Activated CD4-positive, alpha-beta T cell treated with anti-CD3 and anti-CD28 coated beads, Interleukin-2, amount 50 U/mL, for 48 hours (primary cell): ENCODE data around the gene ADARB1.

Source experiments
- DNase-seq, 2 experiments: peaks; one replicate each; pipeline ENCODE4 v3.0.0-alpha.2; 2020

The ADARB1 gene

DNA sequence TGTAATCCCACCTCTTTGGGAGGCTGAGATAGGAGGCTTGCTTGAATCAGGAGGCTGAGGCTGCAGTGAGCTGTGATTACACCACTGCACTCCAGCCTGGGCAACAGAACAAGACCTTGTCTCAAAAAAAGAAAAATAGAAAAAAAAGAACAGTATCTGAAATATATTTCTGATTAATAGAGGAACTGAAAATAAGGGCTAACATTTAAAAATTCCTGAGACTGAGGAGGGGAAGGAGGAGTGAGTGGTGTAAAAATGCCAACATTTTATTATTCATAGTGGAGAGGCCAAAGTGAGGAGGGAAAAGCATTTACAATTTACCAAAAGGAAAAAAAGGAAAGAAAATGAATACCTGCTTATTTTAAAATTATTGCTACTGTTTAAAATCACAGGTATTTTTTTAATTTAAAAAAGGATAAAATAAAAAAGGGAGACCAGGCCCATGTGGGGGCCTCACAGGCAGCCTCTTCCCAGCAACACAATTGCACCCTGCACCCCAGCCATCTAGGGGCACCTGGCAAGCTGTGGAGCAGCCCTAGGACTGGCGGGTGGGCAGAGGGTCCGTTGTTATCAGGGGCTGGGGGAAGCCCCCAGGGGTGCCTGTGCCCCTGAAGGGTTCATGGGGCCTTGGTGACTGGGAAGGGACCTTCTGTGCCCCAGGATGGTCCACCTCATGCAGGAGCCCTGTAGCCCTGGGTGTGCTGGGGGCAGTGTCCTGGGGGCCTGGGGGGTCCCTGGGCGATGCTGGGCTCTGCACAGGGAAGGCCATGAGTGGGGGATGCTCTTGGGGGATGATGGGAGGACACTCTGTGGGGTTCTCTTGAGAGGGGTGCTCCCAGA, 34.8 kb upstream of the ADARB1 start:
- DNase-seq = no peak

DNA sequence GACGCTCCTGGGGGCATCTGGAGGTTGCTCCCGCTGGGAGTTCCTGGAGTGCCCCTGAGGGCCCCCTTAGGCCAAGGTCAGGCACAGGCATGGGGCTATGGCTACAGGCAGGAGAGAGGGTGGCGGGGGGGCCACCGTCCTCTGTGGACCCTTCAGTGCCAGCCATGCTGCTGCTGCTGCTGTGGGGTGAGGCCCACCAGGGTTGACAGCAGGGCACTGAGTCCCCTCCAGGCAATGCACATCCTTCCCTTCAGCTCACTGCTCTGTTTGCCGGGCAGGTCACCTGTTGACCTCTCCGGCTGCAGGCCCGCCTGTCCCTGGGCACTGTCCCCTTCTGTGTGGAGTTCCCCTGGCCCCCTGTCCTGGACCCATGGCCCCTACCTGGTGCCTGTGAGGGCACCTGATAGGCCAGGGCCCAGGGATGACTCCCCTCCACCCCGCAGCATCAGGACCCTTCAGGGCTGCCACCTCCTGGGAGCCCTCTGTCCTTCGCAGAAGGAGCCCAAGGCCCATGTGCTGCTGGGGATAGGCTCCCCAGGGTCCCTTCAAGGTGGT, 34.1 kb upstream of the ADARB1 start:
- DNase-seq = no peak

DNA sequence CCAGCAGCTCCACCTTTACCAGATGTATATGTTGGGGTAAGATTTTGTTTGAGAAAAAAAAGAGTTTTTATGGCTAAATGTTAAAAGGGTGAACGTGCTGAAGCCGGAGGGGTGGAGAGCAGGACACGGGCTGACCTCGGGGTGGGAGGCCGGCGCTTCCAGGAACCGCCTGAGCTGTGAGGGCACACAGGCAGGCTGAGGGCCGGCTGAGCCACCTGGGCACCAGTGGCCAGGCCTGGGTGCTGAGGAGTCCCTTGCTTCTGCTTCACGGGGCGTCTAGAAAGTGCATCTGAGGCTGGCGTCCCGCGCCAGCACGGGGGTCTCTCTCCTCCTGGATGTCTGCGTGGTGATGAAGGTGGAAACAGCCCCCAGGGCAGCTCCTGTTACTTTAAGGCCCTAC, 33.6 kb upstream of the ADARB1 start:
- DNase-seq = no peak

DNA sequence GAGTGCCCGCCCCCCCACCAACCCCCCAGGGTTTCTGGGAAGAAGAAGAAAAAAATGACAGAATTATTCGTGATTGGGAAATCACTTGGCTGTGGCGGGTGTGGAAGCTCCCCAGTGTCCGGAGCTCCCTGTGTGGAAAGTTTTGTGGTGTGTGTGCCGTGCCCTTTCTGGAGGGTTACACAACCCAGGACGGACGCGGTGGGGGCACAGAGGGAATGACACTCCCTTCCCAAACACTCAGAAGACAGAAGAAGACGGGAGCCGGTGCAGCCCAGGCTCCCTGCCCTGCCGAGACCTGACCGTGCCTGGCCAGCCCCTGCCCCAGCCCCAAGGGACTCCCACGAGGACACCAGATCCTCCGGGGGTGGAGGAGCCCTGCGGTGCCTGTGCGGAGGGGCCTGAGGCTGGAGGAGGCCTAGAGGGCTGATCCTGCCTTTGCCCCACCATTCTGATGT, 33.0 kb upstream of the ADARB1 start:
- DNase-seq = no peak

DNA sequence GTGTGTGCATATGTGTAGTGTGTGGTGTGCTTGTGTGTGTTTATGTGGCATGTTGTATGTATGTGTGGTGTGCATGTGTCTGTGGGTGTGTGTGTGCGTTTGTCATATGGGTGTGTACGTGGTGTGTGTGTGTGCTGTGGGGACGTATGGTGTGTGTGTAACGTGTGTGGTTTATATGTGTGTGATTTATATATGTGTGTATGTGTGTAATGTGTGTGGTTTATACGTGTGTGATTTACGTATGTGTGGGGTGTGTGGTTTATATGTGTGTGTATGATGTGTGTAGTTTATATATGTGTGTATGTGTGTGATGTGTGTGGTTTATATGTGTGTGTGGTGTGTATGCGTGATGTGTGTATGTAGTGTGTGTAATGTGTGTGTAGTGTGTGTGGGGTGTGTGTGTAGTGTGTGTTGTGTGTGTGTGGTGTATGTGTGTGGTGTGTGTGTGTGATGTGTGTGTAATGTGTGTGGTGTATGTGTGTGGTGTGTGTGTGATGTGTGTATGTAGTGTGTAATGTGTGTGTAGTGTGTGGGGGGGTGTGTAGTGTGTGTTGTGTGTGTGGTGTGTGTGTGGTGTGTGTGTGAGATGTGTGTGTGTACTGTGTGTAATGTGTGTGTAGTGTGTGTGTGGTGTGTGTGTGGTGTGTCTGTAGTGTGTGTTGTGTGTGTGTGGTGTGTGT, 32.3 kb upstream of the ADARB1 start:
- DNase-seq = no peak

DNA sequence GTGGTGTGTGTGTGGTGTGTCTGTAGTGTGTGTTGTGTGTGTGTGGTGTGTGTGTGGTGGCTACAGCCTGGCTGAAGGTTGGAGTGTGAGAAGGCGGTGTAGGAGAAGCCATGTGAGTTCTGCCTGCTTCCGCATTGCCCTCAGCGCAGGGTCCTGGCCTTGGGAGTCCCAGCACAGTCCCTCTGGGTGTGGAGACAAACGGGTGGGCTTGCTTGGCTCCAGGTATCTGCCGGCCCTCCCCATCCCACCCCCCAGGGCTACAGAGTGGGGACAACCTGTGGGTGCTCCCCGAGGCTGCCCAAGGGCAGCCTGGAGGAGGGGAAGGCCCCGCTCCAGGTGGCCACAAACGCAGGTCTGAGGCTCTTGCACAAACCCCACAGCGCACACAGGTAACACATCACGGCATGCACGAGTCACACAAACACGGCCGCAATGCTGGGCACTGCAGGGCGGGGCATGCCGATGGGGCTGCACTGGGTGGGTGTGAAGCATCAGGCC, 31.7 kb upstream of the ADARB1 start:
- DNase-seq = no peak

DNA sequence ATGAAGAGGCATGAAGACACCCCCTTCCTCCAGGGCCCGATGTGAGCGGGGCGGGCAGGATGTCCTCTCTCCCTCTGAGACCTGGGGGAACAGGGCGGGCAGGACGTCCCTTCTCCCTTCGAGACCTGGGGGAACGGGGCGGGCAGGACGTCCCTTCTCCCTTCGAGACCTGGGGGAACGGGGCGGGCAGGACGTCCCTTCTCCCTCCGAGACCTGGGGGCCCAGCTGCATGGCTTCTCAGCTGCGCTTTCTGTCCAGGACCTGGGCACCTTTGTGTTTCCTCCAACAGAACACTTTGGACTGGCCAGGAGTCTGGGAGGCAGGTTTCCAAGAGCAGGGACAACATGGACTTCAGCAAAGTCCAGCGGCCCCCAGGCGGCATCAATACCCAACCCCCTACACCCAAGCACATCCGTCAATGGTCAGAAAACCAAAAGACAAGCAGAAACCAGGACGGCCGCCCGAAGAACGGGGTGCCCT, 30.8 kb upstream of the ADARB1 start:
- DNase-seq = no peak

DNA sequence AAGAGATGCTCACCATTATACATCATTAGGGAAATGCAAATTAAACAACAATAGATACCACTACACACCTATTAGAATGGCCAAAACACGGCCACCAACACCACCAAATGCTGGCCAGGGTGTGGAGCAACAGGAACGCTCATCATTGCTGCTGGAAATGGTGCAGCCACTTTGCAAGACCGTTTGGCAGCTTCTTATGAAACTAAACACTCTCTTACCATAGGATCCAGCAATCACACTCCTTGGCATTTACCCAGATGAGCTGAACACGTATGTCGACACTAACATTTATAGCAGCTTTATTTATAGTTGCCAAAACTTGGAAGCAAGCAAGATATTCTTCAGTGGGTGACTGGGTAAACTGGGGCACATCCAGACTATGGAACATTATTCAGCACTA, 28.9 kb upstream of the ADARB1 start:
- no peak for DNase-seq

DNA sequence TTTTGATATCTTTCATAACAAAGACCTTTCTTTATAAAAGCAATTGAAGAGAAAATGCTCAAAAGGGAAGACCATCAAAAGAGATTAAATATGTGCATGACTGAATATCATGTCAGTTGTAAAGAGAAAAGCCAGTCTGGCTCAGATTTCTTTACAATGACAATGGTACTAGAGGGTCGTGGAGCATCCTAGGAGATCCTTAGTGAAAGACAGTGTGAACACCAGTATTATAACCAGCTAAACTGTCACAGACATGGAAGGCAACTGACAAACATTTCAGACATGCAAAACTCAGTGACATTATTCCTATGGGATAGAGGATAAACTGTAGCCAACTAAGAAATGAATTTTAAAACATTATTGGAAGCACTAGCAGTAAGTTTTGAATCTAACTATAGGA, 27.1 kb upstream of the ADARB1 start:
- no peak for DNase-seq

DNA sequence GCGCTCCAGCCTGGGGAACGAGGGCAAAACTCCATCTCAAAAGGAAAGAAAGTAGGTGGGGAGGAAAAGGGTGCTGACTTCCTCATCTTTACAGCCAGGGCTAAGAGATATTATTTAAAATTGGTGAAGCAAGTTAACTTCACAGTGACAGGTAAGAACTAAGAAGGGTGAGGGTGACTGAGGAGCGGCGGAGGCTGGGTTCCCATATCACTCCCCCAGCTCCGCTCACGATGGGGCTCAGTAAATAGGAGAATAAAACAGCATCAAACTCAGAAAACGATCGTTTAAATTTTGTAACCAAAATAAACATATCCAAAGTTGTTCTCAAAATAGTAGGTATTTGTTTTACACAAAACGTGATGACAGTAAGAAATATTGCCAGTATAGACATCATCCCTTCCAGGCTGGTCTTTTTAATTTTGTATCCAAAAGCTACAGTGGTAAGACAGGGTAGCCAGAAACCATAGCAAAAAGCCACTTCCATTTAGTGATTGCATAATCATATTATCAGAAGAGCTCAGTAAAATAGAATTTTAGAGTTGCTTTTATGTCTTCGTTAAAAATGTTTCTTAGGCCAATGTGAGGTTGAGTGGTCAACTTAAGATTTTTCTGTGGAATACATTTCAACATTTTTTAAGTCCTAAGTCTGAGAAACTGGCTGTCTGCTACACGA, 26.2 kb upstream of the ADARB1 start:
- no peak for DNase-seq

DNA sequence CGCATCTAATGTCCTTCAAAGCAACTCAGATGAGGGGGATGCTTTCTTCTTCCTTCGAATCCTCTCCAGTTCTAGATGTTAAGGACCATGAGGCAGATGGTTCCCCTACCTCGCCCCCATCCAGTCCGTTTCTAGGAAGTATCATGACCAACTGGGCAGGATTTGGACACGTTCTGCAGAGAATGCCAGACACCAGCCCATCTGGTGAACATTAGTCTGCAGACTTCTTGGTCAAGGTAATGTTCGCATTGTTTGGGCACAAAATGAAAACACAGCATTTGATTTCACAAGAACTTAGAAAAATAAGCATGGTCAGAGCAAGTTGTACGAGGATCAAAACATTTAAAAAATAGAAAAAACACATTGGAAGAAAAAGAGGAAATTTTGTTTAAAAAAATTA, 25.4 kb upstream of the ADARB1 start:
- DNase-seq = no peak

DNA sequence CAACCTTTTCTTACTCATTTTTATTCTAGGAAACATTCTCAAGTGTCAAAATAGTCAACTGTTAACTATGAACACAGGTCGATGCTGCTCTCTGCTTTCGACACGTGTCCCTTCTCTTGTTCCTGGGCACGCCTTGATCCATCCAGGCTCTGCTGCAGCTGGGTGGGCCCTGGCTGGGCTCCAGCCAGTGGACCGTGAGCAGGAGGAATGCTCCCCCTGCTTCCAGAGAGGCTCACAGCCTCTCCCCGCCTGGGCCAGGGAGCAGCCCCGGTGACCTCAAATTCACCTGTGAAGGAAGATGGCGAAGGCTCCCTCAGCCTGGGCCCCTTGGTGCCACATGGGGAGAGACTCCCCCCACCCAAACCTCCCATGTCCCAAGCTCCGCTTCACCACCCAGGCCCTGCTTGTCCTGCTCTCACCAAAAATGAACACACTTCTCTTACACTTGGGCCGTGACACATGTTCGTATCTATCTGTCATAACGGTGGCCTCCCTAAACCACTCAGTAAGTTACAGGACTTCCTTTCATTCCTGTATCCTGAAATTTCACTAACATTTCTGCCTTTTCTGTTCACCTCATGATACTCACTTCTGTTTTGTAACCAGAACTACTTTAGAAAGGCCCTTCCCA, 24.6 kb upstream of the ADARB1 start:
- no peak for DNase-seq

DNA sequence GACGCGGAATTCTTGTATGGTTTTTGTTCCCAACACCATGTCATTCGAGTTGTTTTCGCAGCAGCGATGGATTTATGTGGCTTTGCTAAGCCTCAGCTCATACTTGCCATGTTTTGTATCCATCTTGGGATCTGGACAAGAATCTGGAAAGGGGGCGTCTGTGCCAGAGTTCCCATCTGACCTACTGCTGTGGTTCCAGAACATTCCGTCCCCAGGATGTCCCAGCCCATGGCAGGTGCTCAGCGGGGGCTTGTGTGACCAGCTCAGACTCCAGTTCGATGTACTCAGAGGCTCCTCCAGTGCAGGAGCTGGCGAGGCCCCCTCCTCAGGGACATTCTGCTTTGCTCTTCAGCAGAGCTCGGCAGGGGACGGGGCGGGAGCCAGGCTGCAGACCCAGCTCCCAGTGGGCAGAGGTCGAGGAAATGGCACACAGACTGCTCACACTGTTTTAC, 24.0 kb upstream of the ADARB1 start:
- DNase-seq = no peak

DNA sequence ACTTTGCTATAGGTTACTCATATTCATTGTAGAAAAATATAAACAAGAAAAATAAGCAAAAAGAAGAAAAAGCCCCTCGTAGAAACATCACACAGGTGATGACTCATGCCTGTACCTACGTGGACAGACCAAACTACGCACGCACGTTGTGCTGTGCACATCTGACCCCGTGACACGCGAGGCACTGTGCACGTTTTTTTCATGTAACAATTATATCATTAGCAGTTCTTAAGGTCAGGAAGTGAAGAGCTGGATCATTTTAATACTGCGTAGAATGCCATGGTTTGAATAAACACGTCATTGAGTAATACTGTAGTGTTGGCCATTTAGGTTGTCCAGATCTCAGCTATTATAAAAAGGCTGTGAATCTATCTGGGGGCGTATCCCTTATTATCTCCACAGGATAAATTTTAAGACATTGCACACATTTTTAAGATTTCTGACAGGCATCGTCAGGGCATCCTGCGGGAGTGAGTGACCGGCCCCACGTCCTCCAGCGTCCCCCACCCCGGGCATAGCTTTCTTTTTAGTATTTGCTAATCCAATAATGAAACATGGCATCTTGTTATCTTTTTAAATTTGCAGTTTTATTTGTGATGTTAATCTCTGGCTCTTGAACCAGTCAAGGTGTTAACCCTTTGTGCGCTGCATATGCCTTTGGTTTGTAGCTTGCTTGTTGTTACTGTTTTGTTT, 23.4 kb upstream of the ADARB1 start:
- DNase-seq = no peak

DNA sequence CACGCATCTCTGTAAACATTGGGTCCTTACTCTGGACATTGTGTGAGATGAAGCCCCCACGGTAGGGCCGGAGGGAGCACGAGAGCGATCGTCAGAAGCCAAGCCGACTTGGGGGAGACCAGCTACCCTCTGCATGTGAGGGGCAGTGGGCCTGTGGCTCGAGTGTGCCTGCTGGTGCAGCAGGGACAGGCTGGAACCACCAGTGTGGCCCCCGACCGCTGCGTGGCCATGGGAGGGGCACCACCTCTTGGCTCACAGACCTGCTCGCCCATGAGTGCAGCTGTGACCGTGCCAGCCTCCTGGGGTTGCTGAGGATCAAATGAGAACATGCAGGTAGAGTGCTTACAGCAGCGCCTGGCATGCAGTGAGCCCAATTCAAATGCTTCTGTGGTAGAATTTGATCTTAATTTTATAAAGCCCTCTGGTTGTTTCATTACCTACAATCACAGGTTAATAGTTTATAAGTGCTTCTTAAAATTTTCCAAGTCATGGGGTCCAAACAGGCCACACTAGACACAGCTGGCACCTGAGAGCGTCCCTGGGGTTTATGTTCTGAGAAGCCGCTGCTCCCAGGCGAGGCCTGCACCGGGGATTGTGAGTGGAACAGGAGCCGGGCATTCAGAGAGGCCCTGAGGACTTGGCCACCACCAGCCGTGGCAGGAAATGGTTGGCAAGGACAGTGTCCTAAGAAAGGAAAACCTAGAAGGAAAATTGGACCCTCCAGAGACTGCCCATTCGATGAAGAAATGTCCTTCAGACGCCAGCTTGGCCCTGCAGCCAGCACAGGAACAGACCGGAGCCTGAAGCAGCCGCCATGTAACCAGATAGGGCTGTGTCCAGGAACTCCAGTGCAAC, 22.6 kb upstream of the ADARB1 start:
- DNase-seq = no peak

DNA sequence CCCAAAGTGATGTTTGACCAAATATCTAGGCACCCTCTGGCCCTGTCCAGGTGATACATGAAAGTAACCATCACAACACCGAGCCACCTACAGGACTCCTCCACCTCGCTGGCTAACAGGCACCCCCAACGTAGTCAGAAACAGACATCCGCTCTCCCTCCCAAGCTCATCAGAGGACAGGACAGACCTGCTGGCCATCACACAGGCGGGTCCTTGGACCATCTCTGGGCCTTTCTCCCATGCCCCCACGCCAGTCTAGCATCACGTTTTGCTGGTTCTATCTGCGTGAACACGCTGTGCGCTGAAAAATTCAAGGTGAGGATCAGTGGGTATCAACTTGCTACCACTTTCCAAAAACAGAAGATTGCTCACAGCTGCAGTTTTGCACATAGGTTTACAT, 21.4 kb upstream of the ADARB1 start:
- DNase-seq = no peak

DNA sequence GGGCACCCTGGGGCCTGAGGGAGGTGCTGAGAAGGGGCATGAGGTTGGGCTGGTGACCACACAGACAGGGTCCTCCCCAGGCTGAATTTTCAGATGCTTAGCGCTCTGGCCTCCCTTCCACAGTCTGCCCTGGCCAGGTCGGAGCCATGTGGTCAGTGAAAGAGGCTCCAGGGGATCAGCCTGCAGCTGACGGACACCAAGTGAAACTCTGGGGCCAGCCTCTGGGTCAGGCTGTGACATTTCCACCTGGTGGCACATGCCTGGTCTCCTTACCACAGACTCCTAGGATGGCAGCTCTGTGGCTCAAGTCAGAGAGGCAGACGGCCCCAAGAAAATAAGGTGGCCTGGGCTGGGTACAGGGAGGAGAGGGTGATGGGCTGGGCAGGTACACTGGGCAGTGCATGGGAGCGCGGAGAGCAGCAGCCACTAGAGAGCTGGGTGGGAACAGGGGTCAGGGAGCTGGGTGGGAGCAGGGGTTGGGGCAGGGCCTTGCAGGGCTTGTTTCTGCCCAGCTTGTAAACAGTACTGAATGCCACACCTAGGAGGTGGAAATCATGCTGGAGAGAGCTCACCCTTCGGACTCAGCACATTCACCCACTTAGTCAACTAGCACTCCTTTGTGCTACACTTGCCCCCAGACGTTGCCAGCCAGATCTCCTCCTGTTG, 20.7 kb upstream of the ADARB1 start:
- no peak for DNase-seq

DNA sequence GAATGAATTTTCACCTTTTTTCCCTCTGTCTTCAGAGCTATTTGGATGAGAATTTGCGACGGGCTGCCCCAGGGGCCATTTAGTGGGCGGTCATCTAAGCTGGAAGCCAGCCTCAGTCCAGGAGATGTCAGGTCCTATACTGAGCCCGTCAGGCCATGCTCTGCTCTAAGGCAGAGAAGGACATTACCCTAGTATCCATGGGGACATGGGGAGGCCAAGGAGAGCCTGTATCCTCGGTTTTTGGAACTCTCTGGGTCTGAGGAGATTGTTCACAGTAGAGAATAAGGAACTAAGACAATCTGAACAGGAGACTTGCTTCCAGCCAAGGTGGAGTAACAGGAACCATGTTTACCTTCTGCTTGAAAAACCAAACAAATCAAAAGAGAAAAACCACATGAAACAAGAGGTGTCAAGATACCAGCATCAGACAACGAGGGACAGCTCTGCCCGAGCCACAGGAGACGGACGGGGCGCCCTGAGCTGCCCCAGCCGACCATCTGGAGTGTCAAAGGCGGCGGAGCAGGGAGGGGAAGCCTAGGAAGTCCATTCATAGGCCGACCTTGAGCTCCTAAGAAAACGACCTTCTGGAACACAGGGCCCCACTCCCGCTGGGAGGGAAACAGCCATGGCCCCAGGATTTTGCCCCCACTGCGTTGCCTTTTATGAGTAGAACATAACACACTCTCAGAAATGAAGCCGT, 20.0 kb upstream of the ADARB1 start:
- no peak for DNase-seq

DNA sequence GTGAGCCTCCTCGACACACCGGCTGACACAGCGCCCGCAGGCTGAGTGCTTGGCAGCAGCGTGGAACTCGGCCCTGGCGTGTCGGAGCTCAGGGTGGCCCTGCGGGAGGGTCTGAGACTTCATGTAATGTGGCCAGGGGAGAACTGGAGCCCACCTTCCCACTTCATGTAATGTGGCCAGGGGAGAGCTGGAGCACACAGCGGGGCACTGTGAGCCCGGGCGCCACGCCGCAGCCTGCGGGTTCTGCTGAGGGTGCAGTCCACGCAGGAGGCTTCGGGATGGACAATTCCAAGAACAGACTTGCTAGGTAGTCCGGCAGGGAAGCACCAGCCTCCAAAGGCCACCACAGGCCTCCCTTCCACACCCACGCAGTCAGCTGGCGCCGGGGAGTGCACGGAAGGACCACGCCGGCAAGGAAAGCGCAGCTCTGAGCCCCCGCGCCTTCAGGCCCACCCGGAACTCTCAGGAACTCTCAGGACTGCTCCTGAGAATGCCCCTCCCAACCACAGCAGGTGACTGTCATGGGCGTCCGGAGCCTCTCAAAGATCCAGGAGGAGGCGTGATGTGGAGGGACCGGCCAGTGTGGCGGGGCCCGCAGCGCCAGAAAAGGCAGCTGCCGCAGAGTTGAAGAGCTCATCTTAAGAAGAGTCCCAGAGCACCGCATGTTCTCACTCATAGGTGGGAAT, 19.3 kb upstream of the ADARB1 start:
- DNase-seq = no peak
